Astrocyte (in vitro differentiated cells and primary cell): ENCODE results near the gene MPP7.

ENCODE experiments used
- EZH2 ChIP-seq: IDR thresholded peaks from 2 replicates; pipeline ENCODE4 v1.6.1; 2012; ENCODE audit warnings: mild to moderate bottlenecking, low read length, inconsistent platforms; ENCODE audit not compliant: insufficient read depth
- TF ChIP-seq, protein P1 (sequence below): IDR thresholded peaks from 2 replicates; pipeline ENCODE4 v1.5.1; 2011; ENCODE audit warnings: low read depth, mild to moderate bottlenecking, inconsistent platforms, low read length, moderate library complexity; ENCODE audit not compliant: insufficient read depth

DNA sequence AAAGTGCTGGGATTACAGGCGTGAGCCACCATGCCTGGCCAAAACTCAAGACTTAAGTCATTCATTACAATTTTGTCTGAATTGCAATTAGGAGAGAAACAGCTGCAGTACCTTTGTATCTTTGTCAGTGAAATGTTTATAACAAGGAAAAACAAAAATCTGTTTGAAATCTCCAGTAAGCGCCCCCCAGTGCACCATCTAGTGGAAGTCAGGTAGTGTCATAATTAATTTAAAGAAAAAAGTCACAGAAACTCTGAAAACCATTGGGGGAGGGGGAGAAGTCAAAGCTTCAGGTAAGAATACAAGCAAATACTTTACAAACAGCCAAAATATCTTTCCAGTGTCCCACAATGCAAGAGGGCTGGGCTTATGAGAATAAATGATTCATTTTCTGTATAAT, 2.8 kb downstream of the MPP7 start:
- TF ChIP-seq, protein P1, sequence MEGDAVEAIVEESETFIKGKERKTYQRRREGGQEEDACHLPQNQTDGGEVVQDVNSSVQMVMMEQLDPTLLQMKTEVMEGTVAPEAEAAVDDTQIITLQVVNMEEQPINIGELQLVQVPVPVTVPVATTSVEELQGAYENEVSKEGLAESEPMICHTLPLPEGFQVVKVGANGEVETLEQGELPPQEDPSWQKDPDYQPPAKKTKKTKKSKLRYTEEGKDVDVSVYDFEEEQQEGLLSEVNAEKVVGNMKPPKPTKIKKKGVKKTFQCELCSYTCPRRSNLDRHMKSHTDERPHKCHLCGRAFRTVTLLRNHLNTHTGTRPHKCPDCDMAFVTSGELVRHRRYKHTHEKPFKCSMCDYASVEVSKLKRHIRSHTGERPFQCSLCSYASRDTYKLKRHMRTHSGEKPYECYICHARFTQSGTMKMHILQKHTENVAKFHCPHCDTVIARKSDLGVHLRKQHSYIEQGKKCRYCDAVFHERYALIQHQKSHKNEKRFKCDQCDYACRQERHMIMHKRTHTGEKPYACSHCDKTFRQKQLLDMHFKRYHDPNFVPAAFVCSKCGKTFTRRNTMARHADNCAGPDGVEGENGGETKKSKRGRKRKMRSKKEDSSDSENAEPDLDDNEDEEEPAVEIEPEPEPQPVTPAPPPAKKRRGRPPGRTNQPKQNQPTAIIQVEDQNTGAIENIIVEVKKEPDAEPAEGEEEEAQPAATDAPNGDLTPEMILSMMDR, result peak; percentile 6
- no peak for TF ChIP-seq EZH2
